T-helper 2 cell treated with Interferon-gamma antibody and Interleukin-4, amounts not matched to agents 5 μg/mL and 100 μg/mL, for 36 hours (primary cell): ENCODE data around the gene KRT80.

Source experiments
- DNase-seq: peaks from one replicate; pipeline ENCODE4 v3.0.0; 2021; ENCODE audit warnings: low spot score
- H3K27ac Mint-ChIP-seq: one replicate; pipeline ENCODE4 v1.8.0; 2021; ENCODE audit warnings: mild to moderate bottlenecking, mixed read lengths
- H3K27me3 Mint-ChIP-seq: one replicate; pipeline ENCODE4 v1.8.0; 2021; ENCODE audit warnings: low read depth, mixed read lengths
- H3K36me3 Mint-ChIP-seq: one replicate; pipeline ENCODE4 v1.8.0; 2021; ENCODE audit warnings: low read depth, mixed read lengths
- H3K4me1 Mint-ChIP-seq: one replicate; pipeline ENCODE4 v1.8.0; 2021; ENCODE audit warnings: low read depth, mixed read lengths
- H3K4me3 Mint-ChIP-seq: one replicate; pipeline ENCODE4 v1.8.0; 2022; ENCODE audit warnings: mild to moderate bottlenecking, moderate library complexity, mixed read lengths
- H3K9me3 Mint-ChIP-seq: one replicate; pipeline ENCODE4 v1.8.0; 2021; ENCODE audit warnings: mixed read lengths

Gene KRT80

DNA sequence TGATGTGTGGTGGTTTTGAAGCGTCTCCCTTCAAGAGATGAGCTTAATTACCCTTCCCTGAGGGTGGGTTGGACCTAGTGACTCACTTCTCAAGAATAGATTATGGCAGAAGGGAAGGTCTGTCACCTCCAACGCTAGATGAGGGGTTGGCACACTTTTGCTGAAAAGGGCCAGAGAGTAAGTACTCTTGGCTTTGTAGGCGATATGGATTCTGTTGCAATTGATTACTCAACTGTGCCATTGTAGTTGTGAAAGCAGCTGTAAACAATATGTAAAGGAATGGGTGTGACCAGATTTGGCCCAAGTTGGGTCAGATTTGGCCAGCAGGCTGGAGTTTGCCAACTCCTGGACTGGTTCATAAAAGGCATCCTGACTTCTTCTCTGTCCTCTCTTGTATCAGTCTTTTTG, 59.1 kb downstream of the KRT80 start:
- no peak overlapping the region for H3K27ac Mint-ChIP-seq
- DNase-seq: no peak
- H3K9me3 Mint-ChIP-seq: no peaks in the 10 kb centered on the region
- no peaks in the 10 kb centered on the region for H3K36me3 Mint-ChIP-seq
- H3K4me1 Mint-ChIP-seq: no peaks in the 10 kb centered on the region
- peaks cover 3% of the 10 kb centered on the region for H3K27me3 Mint-ChIP-seq
- H3K4me3 Mint-ChIP-seq: no peak overlapping the region

DNA sequence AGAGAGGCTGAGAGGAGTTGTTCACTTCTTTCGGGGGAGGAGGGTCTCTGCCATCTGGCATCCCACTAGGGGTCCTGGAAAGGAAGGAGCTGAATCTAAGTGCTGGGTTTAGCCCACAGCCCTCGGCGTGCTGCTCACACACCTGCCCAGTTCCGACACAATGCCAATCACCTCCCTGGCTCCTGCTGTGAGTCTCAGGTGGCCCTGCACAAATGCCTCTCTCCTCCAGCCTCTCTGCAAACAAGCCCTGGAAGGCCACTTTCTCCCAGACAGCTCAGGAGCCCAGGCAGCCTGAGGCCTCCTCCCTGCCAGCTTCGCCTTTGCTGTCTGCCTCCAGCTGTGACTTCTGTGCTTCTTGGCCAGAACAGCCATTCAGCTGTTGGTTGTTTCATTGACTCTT, 61.1 kb downstream of the KRT80 start:
- H3K4me1 Mint-ChIP-seq: no peaks in the 10 kb centered on the region
- no peak overlapping the region for H3K4me3 Mint-ChIP-seq
- H3K27ac Mint-ChIP-seq: no peak overlapping the region
- no peaks in the 10 kb centered on the region for H3K9me3 Mint-ChIP-seq
- no peak for DNase-seq
- H3K36me3 Mint-ChIP-seq: no peaks in the 10 kb centered on the region
- peaks cover 11% of the 10 kb centered on the region for H3K27me3 Mint-ChIP-seq

- Mint-ChIP-seq H3K36me3 (no peaks in the 10 kb centered on the region), H3K27ac (no peak overlapping the region), H3K9me3 (no peaks in the 10 kb centered on the region), H3K4me1 (no peaks in the 10 kb centered on the region), H3K27me3 (peaks cover 11% of the 10 kb centered on the region), H3K4me3 (no peak overlapping the region)
- no peak for DNase-seq
Observed at GRCh38 chr12:52127683-52128450, 63.9 kb downstream of the KRT80 start.

GRCh38 chr12:52126605-52127578, 64.9 kb downstream of the KRT80 start:
- Mint-ChIP-seq H3K36me3 (no peaks in the 10 kb centered on the region), H3K27ac (no peak overlapping the region), H3K27me3 (peaks cover 11% of the 10 kb centered on the region), H3K4me1 (no peaks in the 10 kb centered on the region), H3K9me3 (no peaks in the 10 kb centered on the region), H3K4me3 (no peak overlapping the region)
- no peak for DNase-seq

DNA sequence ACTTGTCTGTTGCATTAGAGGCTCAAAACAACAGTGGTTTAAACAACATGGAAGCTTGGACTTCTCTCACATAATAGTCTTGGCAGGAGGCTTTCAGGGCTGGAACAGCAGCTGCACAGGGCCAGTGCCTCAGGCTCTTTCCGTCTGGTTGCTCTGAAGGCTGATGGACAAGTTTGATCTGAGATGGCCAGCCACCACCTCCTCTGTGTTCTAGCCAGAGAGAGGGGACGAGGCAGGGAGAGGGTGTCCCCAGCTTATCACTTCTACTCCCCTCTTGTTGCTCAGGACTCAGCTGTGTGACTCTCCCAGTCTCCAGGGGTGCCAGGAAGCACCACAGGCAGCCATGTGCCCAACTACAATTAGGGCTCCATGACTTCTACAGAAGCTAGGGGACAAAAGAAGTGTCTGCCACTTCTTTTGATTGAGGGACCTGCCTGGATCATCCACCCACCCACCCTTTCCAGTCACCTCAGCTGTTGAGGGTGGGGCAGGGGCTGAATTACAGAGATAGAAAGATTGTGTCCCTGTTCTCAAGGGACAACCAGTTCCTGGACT, 65.7 kb downstream of the KRT80 start:
- H3K9me3 Mint-ChIP-seq: no peaks in the 10 kb centered on the region
- no peak for DNase-seq
- peaks cover 2% of the 10 kb centered on the region for H3K4me1 Mint-ChIP-seq
- H3K36me3 Mint-ChIP-seq: no peaks in the 10 kb centered on the region
- peaks cover 13% of the 10 kb centered on the region for H3K27me3 Mint-ChIP-seq
- no peak overlapping the region for H3K27ac Mint-ChIP-seq
- no peak overlapping the region for H3K4me3 Mint-ChIP-seq

- peaks cover 2% of the 10 kb centered on the region for H3K4me1 Mint-ChIP-seq
- no peak overlapping the region for H3K27ac Mint-ChIP-seq
- H3K36me3 Mint-ChIP-seq: no peaks in the 10 kb centered on the region
Observed at GRCh38 chr12:52125476-52125900, 66.3 kb downstream of the KRT80 start.

DNA sequence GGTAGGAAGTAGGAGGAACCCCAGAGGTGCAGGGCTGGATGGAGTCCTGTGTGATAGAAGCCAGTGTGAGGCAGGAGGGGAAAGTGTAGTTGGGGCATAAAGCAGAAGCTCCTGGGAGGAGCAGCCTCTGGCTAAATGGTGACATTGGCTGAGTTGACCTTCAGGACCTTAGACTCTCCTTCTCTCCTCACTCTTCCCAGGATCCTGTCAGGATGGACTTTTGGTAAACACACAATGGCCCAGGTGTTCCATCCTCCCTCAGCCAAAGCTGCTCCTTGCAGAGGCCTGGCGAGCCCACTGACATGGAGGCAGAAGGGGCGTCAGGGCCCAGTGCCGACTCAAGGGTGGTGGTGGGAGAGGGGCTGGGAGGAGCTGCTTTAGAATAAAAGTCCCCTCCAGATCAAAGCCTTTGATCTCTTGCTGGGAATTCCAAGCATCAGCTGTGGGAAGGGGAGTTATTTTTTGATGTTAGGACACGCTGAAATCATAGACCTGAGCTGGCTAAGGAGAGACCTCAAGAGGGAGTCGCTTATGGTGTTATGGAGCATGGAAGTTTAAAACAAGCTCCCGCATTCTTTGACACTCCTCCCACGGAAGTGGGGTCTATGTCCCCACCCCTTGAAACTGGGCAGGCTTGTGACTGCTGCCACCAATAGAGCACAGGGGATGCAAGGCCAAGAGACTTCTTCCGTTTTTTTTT, 68.2 kb downstream of the KRT80 start:
- Mint-ChIP-seq H3K4me3 (no peak overlapping the region), H3K9me3 (no peaks in the 10 kb centered on the region), H3K27me3 (peaks cover 13% of the 10 kb centered on the region), H3K27ac (no peak overlapping the region), H3K36me3 (no peaks in the 10 kb centered on the region), H3K4me1 (peaks cover 11% of the 10 kb centered on the region)
- no peak for DNase-seq

More at GRCh38 chr12:52125476-52125900, 66.3 kb downstream of the KRT80 start:
- Mint-ChIP-seq H3K4me3 (no peak overlapping the region), H3K27me3 (peaks cover 13% of the 10 kb centered on the region), H3K9me3 (no peaks in the 10 kb centered on the region)
- DNase-seq: no peak

DNA sequence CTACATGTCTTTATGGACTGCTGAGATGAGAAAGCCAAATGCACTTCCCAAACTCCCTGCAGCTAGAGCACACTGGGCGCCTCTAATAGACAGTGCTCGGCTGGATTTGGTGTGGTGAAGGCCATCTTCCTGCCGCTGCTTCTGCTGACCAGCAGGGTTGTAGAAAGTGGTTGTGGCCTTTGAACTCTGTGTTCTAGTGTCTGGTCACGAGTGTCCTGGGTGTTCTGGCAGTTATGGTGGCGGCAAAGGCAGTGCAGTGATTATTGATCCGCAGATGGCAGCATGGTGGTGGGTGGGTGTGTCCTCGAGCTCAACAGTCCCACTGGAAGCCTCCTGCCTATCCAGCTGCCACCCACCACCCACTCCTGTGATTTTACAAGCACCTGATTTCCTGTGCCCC, 68.9 kb downstream of the KRT80 start:
- Mint-ChIP-seq H3K27ac (no peak overlapping the region), H3K4me3 (no peak overlapping the region), H3K36me3 (no peaks in the 10 kb centered on the region), H3K4me1 (peaks cover 11% of the 10 kb centered on the region), H3K9me3 (no peaks in the 10 kb centered on the region), H3K27me3 (peaks cover 11% of the 10 kb centered on the region)
- DNase-seq: no peak

- peaks cover 8% of the 10 kb centered on the region for H3K27me3 Mint-ChIP-seq
- H3K4me1 Mint-ChIP-seq: peaks cover 11% of the 10 kb centered on the region
- no peak overlapping the region for H3K27ac Mint-ChIP-seq
- DNase-seq: no peak
- H3K4me3 Mint-ChIP-seq: no peak overlapping the region
- H3K9me3 Mint-ChIP-seq: no peaks in the 10 kb centered on the region
- no peaks in the 10 kb centered on the region for H3K36me3 Mint-ChIP-seq
Observed at GRCh38 chr12:52122540-52122871, 69.3 kb downstream of the KRT80 start.

DNA sequence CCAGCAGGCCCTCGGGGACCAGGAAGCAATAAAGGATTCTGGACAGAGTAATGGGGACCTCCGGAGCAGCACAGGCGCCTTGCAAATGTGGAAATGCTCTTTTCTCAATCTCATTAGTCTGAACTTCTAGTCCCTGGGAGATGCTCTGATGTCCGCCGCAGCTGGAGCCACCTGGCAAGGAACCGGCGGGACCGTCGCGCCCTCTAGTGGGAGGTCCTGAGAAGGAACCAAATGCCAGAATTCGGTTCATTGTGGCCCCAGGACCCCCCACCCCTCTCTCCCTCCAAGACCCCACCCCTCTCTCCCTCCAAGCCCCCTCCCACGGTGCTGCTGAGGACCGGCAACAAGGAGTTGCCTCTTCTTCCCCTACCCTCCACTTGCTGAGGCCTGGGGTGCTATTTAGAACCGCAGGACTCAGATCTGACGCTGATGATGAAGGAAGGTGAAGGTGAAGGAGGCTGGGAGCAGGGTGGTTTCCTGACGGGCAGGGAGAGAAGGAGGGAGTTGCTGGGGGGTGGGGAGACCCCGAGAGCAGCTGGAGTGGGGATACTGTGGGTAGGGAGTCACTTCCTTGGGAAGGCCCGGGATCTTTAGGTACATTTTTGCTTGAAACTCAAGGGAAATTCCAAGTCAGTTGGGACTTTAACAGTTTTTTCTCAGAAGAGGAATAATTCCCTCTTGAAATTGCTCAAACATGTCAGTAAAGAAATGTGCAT, 69.8 kb downstream of the KRT80 start:
- Mint-ChIP-seq H3K27me3 (peaks cover 2% of the 10 kb centered on the region), H3K9me3 (no peaks in the 10 kb centered on the region), H3K27ac (no peak overlapping the region), H3K4me1 (peaks cover 12% of the 10 kb centered on the region), H3K36me3 (no peaks in the 10 kb centered on the region), H3K4me3 (no peak overlapping the region)
- DNase-seq: peak; percentile 47

DNA sequence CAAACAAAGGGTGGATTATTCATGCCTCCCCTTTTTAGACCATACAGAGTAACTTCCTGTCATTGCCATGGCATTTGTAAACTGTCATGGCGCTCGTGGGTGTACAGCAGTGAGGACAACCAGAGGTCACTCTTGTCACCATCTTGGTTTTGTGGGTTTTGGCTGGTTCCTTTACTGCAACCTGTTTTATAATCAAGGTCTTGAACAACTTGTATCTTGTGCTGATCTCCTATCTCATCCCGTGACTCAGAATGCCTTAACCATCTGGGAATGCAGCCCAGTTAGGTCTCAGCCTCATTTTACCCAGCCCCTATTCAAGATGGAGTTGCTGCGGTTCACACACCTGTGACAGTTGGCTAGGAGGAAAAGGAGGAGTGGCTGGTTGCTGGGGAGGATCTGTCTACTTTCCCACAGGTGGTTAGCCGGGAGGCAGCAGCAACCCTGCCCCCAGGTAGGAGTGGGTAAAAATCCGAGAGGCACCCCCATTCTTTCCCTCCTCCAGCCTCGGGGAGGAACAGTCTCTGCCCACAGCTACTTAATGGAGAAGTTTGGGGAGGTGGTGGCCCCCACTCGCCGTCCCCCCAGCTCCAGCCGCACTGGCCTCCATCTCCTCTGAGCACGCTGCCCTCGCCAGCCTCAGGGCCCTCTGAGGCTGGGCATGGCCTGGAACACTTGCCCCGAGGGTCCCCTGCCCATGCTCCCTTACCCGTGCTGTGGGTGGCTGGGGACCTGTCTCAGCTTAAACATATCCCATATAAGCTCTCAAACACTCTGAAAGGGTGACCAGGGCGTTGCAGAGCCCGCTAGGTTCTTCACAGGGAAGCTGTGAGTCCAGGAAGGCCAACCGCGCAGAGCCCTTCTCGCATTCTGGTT, 70.6 kb downstream of the KRT80 start:
- DNase-seq: no peak
- H3K9me3 Mint-ChIP-seq: no peaks in the 10 kb centered on the region
- H3K27me3 Mint-ChIP-seq: peaks cover 2% of the 10 kb centered on the region
- H3K4me1 Mint-ChIP-seq: peaks cover 18% of the 10 kb centered on the region
- H3K4me3 Mint-ChIP-seq: no peak overlapping the region
- H3K27ac Mint-ChIP-seq: no peak overlapping the region
- H3K36me3 Mint-ChIP-seq: no peaks in the 10 kb centered on the region

DNA sequence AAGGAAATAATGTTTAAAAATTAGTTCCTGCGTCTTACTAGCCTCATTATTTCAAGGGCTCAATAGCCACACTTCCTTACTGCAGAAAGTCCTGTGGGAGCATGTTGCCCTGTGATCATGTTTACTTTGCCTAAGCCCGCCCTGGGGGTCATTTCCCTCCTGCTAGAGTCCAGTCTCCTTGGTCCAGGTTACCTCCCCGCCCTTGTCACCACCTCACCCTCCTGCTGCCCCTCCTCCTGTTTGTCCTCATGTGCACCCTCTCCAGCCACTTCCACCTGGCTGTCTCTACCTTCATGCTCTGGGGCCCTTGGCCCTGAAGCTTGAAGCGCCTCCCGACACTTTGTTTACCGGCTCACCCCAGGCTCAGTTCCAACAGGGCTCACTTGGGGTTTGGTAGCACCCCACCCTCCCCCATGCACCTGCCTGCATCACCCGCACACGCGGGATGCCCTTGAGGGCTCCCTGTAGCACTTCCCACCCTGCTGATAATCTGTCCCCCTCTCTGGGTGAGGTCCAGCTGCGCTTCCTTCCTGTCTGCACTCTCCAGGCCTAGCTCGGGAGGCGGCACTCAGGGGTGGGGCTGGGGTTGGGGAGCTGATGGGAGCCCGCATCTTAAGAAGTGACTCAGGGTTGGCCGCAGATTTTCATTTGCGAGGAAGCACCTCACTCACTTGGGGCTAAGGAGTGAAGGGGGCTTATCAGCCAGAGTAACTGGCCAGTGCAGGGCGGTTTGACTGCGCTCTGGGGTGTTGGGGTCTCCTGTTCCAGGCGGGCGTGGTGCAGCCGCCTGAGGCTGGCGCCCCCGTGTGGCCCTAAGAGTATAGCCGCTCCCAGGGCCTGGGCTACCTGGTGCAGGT, 72.2 kb downstream of the KRT80 start:
- Mint-ChIP-seq H3K27me3 (peaks cover 2% of the 10 kb centered on the region), H3K27ac (no peak overlapping the region), H3K4me1 (peaks cover 18% of the 10 kb centered on the region), H3K36me3 (no peaks in the 10 kb centered on the region), H3K9me3 (no peaks in the 10 kb centered on the region), H3K4me3 (no peak overlapping the region)
- DNase-seq: peak; percentile 19
